Muscle layer of colon (tissue), 2 donors: ENCODE measurements around the gene OSBPL3.

Experiments used
- H3K27ac ChIP-seq: one replicate; pipeline ENCODE4 v1.7.0; 2013; ENCODE audit warnings: low read depth, mild to moderate bottlenecking, low read length, moderate library complexity
- H3K27me3 ChIP-seq, 2 donors: one replicate each; pipeline ENCODE4 v1.7.0; 2013; ENCODE audit warnings: low read length in 2 of 2, mild to moderate bottlenecking in 2 of 2; ENCODE audit not compliant: insufficient read depth in 2 of 2, control insufficient read depth in 1 of 2
- H3K36me3 ChIP-seq: one replicate; pipeline ENCODE4 v1.7.0; 2013; ENCODE audit warnings: mild to moderate bottlenecking, low read length; ENCODE audit not compliant: insufficient read depth
- H3K4me1 ChIP-seq: one replicate; pipeline ENCODE4 v1.7.0; 2013; ENCODE audit warnings: mild to moderate bottlenecking, low read length; ENCODE audit not compliant: insufficient read depth
- H3K4me3 ChIP-seq, 2 donors: one replicate each; pipeline ENCODE4 v1.7.0; 2013; ENCODE audit warnings: low read length in 2 of 2, low read depth in 1 of 2, mild to moderate bottlenecking in 1 of 2, moderate library complexity in 1 of 2
- H3K9ac ChIP-seq: one replicate; pipeline ENCODE4 v1.7.0; 2013; ENCODE audit warnings: low read length
- H3K9me3 ChIP-seq: one replicate; pipeline ENCODE4 v1.7.0; 2013; ENCODE audit warnings: mild to moderate bottlenecking, low read length
- donor health status: abdominal sarcoma.
- donor health status: Adenocarcinoma of cecum.

Gene OSBPL3

DNA sequence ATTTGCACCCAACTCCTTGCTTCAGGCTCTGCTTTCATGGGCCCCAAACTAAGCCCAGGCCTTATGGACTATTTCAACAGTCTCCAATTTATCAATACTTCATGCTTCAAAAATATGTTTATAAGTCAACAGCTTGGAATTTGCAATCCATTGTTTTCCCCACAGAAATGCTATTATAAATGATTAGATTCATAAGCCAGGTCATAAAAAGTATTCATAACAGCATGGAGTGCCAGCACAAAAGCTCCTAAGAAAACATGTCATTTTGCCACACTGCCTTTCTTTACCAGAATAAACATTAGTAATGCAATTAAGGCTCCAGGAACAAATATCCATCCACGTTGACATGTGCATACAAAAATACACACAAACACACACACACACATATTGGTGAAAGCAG lies 30.1 kb downstream of the OSBPL3 start:
- Histone ChIP-seq H3K27me3 (no peaks in the 10 kb centered on the region), H3K36me3 (no peaks in the 10 kb centered on the region), H3K4me1 (no peaks in the 10 kb centered on the region), H3K9ac (no peak overlapping the region), H3K9me3 (no peaks in the 10 kb centered on the region), H3K4me3 (no peak overlapping the region), H3K27ac (no peak overlapping the region)

DNA sequence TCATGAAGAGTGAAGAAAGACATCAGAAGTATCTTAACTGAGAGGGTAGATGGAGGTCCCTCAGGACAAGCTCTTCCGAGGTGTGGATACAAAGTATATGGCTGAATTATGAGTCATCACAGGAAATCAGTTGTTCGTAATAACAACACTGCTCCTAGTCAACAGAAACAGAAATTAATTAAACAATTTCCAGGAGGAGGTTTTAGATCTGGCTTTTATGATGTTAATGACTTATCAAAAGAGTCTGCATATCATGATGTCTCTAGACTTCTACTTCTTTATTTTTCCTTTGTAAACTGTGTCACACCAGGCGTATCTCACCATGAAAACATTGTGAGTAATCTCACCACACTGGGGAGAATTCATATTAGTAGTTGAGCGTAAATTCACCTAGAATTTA lies 31.2 kb downstream of the OSBPL3 start:
- H3K9me3 ChIP-seq: no peaks in the 10 kb centered on the region
- no peaks in the 10 kb centered on the region for H3K27me3 ChIP-seq
- H3K36me3 ChIP-seq: no peaks in the 10 kb centered on the region
- no peak overlapping the region for H3K27ac ChIP-seq
- no peak overlapping the region for H3K4me3 ChIP-seq
- H3K9ac ChIP-seq: no peak overlapping the region
- H3K4me1 ChIP-seq: no peaks in the 10 kb centered on the region

DNA sequence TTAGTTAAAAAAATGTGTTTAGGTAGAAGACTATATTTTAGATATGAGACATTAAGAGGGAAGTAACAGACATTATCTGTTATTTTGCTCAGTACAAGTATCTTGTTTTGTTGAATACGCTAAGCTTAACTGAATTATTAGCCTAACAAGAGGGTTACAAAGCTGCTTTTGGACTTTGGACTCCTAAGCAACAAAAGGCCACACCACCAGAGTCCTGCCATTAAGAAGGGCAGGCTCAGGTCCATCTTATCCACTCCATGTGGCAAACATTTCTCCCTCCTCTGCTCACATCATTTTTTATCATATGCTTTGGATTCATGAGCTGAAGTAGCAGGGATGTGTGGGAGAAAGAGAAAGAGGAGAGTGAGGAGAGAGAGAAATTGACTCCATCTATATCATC lies 33.5 kb downstream of the OSBPL3 start:
- Histone ChIP-seq H3K27ac (no peak overlapping the region), H3K27me3 (no peaks in the 10 kb centered on the region), H3K36me3 (no peaks in the 10 kb centered on the region), H3K9me3 (no peaks in the 10 kb centered on the region), H3K9ac (no peak overlapping the region), H3K4me1 (no peaks in the 10 kb centered on the region), H3K4me3 (no peak overlapping the region)

DNA sequence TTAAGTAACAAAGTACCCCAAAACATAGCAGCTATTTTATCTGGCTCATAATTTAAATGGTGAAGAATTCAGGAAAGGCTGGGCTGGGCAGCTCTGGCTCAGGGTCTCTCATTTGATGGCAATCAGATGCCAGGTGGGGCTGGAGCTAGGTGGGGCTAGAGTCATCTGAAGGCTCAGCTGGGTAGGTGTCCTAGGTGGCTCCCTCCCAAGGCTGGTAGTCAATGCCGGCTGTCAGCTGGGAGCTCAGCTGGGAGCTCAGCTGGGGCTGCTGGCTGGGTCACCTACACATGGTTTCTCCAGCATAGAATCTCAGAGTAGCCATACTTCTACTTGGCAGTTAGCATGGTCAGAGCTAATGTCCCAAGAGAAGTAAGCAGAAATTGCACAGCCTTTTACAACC lies 34.1 kb downstream of the OSBPL3 start:
- no peaks in the 10 kb centered on the region for H3K27me3 ChIP-seq

DNA sequence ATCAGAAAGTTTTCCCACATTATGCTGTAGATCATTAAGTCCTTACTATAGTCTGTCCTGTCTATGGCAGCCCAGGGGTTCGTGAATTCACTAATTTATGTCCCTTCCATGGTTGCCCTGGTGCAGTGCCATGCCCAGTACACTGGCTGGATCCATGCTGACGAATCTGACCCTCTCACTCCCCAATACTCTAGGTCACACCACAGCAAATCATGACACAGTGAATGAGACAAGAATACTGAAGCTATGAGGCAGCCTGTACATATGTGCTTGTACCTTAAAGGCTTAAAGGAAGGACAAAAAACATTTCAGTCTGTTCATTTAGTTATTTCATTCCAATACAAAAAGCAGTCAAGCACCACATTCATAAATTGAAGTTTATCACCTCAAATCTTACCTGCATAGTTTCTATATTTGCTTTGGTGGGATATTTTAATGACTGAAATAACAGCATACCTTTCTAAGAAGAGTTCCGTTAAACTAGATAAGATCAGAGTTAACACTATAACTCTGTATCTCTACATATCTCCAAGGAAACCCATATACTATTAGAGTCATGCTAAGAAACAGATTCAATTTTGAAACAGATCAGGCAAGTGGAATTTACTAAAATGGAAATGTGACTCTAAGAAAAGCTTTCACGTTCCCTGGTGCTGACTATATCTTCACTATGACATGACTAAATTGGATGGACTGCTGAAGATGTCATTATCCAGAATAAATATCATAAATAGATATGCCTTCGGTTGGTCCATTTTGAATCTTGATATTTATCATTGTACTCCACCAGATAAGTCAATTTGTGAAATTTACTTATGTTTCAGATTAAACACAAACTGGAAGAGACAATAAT lies 36.7 kb downstream of the OSBPL3 start:
- Histone ChIP-seq H3K27me3 (no peaks in the 10 kb centered on the region), H3K4me3 (no peak overlapping the region), H3K4me1 (no peaks in the 10 kb centered on the region), H3K36me3 (no peaks in the 10 kb centered on the region), H3K9ac (no peak overlapping the region), H3K27ac (no peak overlapping the region), H3K9me3 (no peaks in the 10 kb centered on the region)

More for the DNA sequence above, 34.1 kb downstream of the OSBPL3 start:
- Histone ChIP-seq H3K36me3 (no peaks in the 10 kb centered on the region), H3K4me3 (no peak overlapping the region), H3K4me1 (no peaks in the 10 kb centered on the region), H3K9me3 (no peaks in the 10 kb centered on the region), H3K9ac (no peak overlapping the region), H3K27ac (no peak overlapping the region)

DNA sequence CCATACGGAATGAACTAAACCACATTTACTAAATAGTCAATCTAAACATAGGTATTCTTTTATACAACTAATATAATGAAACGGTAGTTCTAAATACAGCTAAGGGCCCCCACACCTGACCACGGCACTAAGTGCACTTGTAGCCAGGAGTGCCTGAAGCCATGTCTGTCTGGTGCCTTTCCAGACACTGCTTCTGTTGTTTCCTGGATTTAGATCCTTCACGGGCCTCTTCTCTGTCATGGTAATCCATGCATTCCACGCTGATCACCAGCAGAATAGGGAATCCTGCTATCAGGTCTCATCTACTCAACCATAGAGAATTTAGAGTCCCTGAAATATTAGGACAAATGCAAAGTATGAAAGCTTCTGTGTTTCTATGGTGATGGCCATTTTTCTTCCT lies 37.8 kb downstream of the OSBPL3 start:
- Histone ChIP-seq H3K9me3 (no peaks in the 10 kb centered on the region), H3K27me3 (no peaks in the 10 kb centered on the region), H3K9ac (no peak overlapping the region), H3K4me1 (no peaks in the 10 kb centered on the region), H3K27ac (no peak overlapping the region), H3K4me3 (no peak overlapping the region), H3K36me3 (no peaks in the 10 kb centered on the region)

DNA sequence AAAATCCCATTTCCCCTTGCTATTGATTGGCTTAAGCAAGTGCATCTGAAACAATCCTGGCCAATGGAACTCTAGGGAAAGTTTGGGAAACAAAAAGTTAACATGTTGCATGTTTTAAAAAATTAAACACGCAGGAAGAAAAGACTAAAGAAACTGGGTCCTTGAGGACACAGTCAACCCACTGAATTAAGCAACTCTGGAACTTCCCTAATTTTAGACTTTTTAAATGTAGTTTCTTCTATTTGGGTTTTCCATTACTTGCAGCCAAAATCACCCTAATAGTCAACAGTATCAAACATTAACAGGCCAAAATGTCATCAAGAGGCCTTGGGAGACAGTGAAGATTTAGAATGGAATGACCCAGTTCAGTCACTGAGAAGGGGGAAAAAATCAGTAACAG lies 40.6 kb downstream of the OSBPL3 start:
- H3K27ac ChIP-seq: no peak overlapping the region
- H3K9ac ChIP-seq: no peak overlapping the region
- no peaks in the 10 kb centered on the region for H3K9me3 ChIP-seq
- H3K27me3 ChIP-seq: no peaks in the 10 kb centered on the region
- H3K4me1 ChIP-seq: no peaks in the 10 kb centered on the region
- H3K4me3 ChIP-seq: no peak overlapping the region
- H3K36me3 ChIP-seq: no peaks in the 10 kb centered on the region

DNA sequence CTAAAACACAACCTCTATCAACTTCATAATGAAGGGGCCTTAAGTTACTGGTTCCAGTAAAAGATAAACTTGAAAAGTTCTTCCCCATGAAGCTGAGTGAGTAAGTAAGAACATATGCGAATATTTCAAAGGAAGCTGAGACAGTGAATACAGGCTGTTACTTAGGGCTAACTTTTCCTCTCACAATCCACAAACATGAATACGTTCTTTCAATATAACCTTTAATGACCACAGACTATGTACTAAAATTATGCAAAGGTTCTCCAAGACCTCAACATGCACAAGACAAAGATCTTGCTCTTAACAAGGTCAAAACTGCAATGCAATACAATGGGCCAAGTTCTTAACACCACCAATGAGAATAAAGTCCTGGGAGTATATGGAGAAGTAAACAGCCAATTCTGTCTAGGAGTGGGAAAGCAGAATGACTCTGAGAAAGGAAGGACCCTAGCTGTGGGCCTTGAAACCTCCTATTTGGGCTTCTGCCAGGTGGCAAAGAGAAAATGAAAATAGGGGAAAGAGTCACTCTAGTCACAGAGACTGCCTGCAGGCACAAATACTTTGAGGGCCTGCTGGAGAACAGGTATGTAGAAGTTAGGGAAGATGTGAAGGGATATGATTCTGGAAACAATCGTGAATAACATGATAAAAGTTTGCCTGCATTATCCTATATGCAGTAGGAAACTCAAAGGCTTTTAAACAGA lies 43.7 kb downstream of the OSBPL3 start:
- no peaks in the 10 kb centered on the region for H3K9me3 ChIP-seq
- no peak overlapping the region for H3K27ac ChIP-seq
- H3K27me3 ChIP-seq: no peaks in the 10 kb centered on the region
- H3K9ac ChIP-seq: no peak overlapping the region
- H3K36me3 ChIP-seq: no peaks in the 10 kb centered on the region
- no peaks in the 10 kb centered on the region for H3K4me1 ChIP-seq
- H3K4me3 ChIP-seq: no peak overlapping the region

DNA sequence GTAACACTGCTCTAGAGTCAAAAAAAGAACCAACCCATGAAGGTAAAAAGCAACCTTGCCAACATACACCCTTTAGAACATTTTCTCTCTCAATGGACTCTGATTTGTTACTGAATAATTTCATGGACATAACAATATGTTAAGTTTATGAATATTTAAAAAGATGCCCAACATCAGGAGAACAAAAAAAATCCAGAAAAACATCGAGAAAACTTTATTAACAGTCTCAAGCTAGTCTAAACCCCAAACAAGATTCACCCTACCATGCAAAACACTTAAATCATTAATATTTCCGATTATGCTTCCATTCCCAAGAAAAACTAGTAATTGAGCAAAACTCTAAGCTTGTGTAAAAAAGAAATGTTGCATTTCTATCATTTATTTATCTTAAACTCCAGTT lies 46.7 kb downstream of the OSBPL3 start:
- Histone ChIP-seq H3K9ac (no peak overlapping the region), H3K36me3 (no peaks in the 10 kb centered on the region), H3K9me3 (no peaks in the 10 kb centered on the region), H3K4me3 (no peak overlapping the region), H3K27me3 (no peaks in the 10 kb centered on the region), H3K4me1 (no peaks in the 10 kb centered on the region), H3K27ac (no peak overlapping the region)

DNA sequence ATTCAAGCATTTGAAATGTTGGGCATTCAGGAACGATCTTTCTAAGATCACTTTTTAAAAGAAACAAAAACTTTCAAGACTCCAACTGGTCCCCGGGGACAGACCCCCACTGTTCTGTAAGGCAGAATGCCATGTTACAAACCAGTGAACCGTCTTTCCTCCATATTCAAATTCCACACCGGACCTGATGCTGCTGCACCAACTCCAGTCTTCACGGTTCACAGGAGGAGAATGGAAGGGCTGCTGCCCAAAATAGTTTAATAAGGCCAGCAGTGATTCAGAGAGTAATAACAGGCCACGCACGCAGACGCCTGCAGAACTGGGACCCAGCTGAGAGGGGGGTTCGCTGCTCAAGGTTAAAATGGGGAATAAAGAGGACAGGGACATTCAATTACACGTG lies 47.2 kb downstream of the OSBPL3 start:
- no peaks in the 10 kb centered on the region for H3K9me3 ChIP-seq
- no peak overlapping the region for H3K27ac ChIP-seq
- H3K27me3 ChIP-seq: no peaks in the 10 kb centered on the region
- no peak overlapping the region for H3K9ac ChIP-seq
- H3K4me1 ChIP-seq: peaks cover under 1% of the 10 kb centered on the region
- H3K36me3 ChIP-seq: no peaks in the 10 kb centered on the region
- H3K4me3 ChIP-seq: no peak overlapping the region

DNA sequence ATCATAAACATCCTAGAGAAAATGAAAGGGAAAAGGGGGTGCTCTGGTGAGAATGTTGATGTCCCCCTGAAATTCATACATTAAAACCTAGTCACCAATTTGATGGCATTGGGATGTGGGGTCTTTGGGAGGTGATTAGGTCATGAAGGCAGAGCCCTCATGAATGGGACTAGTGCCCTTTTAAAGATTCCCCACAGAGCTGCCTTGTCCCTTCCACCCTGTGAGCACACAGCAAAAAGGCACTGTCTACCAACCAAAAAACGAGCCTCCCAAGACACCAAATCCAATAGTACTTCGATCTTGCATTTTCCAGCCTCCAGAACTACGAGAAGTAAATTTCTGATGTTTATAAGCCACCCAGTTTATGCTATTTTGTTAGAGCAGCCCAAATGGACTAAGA lies 47.6 kb downstream of the OSBPL3 start:
- Histone ChIP-seq H3K4me3 (no peak overlapping the region), H3K4me1 (peaks cover 5% of the 10 kb centered on the region), H3K27ac (no peak overlapping the region), H3K9me3 (no peaks in the 10 kb centered on the region), H3K9ac (no peak overlapping the region), H3K27me3 (no peaks in the 10 kb centered on the region), H3K36me3 (no peaks in the 10 kb centered on the region)

DNA sequence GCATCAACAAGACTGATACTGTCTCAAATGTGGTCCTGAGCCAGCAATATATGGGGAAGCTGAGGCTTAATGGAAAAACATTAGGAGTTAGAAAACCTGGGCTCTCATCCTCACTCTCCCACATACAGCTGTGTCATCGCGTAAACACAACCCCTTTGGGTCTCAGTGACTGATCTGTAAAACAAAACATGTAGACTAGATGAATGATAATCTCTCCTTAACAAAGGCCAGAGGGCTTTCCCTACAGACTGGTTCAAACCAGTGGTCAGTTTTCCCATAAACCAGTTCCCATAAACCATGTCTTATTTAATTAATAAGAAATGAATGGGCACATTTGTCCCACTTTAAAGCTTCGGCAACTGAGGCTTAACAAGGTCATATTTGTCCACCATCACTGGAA lies 48.1 kb downstream of the OSBPL3 start:
- H3K36me3 ChIP-seq: no peaks in the 10 kb centered on the region
- no peaks in the 10 kb centered on the region for H3K9me3 ChIP-seq
- peaks cover 10% of the 10 kb centered on the region for H3K4me1 ChIP-seq

More for the DNA sequence above, 48.1 kb downstream of the OSBPL3 start:
- no peak overlapping the region for H3K4me3 ChIP-seq
- no peak overlapping the region for H3K27ac ChIP-seq
- no peaks in the 10 kb centered on the region for H3K27me3 ChIP-seq
- no peak overlapping the region for H3K9ac ChIP-seq
